ENCODE results near the gene FAM222A. TPM values are rescaled to one million over a fixed set of nuclear protein-coding genes. Genes with fewer than 3 reads are reported as not detected.
A peak's percentile ranks its signal among the peaks of the same experiment; 100 is the strongest.

FAM222A gene
- polyA plus RNA-seq, 1 donor (not counting 4 experiments of a cell fraction or from before 2014, with no cell fraction given): 0.05 TPM

DNA sequence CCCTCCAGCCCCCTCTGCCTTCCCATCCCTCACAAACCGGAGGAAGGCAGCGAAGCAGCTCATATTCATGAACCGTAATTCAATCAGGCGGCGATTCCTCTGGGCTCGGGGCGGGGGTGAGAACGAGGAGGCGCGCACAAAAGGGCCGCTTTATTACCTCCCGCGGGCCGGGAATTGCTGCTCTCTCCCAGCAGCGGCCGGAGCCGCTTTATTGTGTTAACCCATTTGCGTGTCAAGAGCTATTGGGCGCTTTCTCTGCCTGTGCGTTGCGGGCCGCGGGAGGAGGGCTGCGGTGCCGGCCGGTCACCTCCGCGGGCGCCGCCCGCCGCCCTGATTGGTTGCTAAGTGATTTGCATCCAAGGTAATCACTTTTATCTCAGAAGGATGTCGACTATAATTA, 4.8 kb downstream of the FAM222A start:
- Histone ChIP-seq H3K4me2 (ENCODE audit: control insufficient read depth, extremely low read depth, insufficient read depth, low read depth, low read length) (no peak overlapping the region), H3K36me3 (ENCODE audit: control insufficient read depth in 2 of 2, extremely low read depth in 1 of 2, insufficient read depth in 2 of 2, low read length in 2 of 2) (no peaks in the 10 kb centered on the region), H3K4me1 (ENCODE audit: control insufficient read depth, extremely low read depth, insufficient read depth, low read length) (no peaks in the 10 kb centered on the region), H3K9me1 (ENCODE audit: control insufficient read depth, extremely low read depth, insufficient read depth, low read length) (no peaks in the 10 kb centered on the region), H3K79me2 (ENCODE audit: control insufficient read depth, insufficient read depth, low read length) (no peaks in the 10 kb centered on the region), H3K9me3 (ENCODE audit: control insufficient read depth, low read depth, low read length) (no peaks in the 10 kb centered on the region), H4K20me1 (ENCODE audit: control insufficient read depth, extremely low read depth, insufficient read depth, low read length) (peaks cover 6% of the 10 kb centered on the region), H2AFZ (ENCODE audit: control insufficient read depth, low read length) (no peak overlapping the region), H3K27ac (ENCODE audit: control insufficient read depth, insufficient read depth, low read length) (no peak overlapping the region), H3K4me3 (ENCODE audit: control insufficient read depth in 2 of 3, extremely low read depth in 1 of 3, insufficient read depth in 2 of 3, low read depth in 1 of 3, low read length in 3 of 3) (no peak overlapping the region), H3K27me3 (ENCODE audit: control insufficient read depth, extremely low read depth, insufficient read depth, low read length) (peaks cover 65% of the 10 kb centered on the region), H3K9ac (ENCODE audit: control insufficient read depth, extremely low read depth, insufficient read depth, low read length) (no peak overlapping the region)
- DNase-seq (ENCODE audit: low read depth, low spot score) (no peak), FAIRE-seq (no peak)
- TF ChIP-seq, protein P1, sequence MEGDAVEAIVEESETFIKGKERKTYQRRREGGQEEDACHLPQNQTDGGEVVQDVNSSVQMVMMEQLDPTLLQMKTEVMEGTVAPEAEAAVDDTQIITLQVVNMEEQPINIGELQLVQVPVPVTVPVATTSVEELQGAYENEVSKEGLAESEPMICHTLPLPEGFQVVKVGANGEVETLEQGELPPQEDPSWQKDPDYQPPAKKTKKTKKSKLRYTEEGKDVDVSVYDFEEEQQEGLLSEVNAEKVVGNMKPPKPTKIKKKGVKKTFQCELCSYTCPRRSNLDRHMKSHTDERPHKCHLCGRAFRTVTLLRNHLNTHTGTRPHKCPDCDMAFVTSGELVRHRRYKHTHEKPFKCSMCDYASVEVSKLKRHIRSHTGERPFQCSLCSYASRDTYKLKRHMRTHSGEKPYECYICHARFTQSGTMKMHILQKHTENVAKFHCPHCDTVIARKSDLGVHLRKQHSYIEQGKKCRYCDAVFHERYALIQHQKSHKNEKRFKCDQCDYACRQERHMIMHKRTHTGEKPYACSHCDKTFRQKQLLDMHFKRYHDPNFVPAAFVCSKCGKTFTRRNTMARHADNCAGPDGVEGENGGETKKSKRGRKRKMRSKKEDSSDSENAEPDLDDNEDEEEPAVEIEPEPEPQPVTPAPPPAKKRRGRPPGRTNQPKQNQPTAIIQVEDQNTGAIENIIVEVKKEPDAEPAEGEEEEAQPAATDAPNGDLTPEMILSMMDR (optimal IDR thresholded peaks at IDR 0.05 in 1 of 3, IDR thresholded peaks at IDR 0.05 in 1 of 3, conservative IDR thresholded peaks at IDR 0.05 in 1 of 3; ENCODE audit: extremely low read depth in 1 of 3, insufficient read depth in 2 of 3, low read length in 3 of 3): no peak
- TF ChIP-seq EZH2 (IDR thresholded peaks at IDR 0.05; ENCODE audit: low read length): peak; percentile 71
- dilution Hi-C loops (cut with MboI; ENCODE audit: extremely low pct_ligation_motif_present, low sequenced_read_pairs): no loop called here

DNA sequence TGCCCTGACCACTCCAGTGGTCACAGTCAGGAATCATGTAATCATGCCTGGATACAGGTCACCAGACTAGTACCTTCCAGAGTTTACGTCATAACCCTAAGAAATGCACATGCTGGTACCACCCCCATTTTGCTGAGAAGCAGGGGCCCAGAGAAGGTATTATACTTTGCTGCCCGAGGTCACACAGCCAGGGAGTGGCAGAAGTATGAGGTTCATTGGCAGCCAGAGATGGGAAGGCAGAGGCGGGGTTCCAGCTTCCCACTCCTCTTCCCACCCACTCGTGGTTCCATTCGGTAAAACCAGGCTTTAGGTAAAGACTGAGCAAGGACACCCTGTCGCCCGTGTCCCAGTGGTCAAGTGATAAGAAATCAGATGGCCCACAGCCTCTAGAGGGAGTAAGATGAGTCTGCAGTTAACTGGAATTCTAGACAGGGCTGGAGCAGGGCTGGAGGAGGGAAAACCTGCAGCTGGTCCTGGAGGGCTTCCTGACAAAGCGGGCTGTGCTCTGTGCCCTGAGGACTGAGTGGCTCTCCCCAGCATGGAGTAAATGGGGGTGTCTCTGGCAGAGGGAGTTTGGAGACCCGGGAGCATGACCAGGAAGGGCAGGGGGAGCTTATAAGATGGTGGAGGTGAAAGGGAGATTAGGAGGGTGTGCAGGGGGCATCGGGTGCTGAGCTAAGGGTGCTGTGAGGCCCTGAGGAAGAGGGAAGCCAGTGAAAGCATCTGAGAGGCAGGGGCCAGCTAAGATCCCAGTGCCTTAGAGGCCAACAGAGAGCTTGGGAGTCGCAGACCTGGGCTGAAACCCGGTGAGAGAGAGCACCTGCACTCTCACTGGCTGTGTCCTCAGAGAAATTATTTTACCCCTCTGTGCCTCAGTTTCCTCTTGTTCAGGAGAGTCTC, 5.7 kb downstream of the FAM222A start:
- no peaks in the 10 kb centered on the region for H3K9me3 ChIP-seq (ENCODE audit: control insufficient read depth, low read depth, low read length)
- H3K9ac ChIP-seq (ENCODE audit: control insufficient read depth, extremely low read depth, insufficient read depth, low read length): no peak overlapping the region
- H3K27me3 ChIP-seq (ENCODE audit: control insufficient read depth, extremely low read depth, insufficient read depth, low read length): peaks cover 74% of the 10 kb centered on the region
- no peak for FAIRE-seq
- H3K4me3 ChIP-seq (ENCODE audit: control insufficient read depth in 2 of 3, extremely low read depth in 1 of 3, insufficient read depth in 2 of 3, low read depth in 1 of 3, low read length in 3 of 3): no peak overlapping the region
- DNase-seq (ENCODE audit: low read depth, low spot score): no peak
- H3K9me1 ChIP-seq (ENCODE audit: control insufficient read depth, extremely low read depth, insufficient read depth, low read length): no peaks in the 10 kb centered on the region
- no peaks in the 10 kb centered on the region for H3K79me2 ChIP-seq (ENCODE audit: control insufficient read depth, insufficient read depth, low read length)
- no peak overlapping the region for H3K4me2 ChIP-seq (ENCODE audit: control insufficient read depth, extremely low read depth, insufficient read depth, low read depth, low read length)
- no peaks in the 10 kb centered on the region for H3K4me1 ChIP-seq (ENCODE audit: control insufficient read depth, extremely low read depth, insufficient read depth, low read length)
- no peaks in the 10 kb centered on the region for H3K36me3 ChIP-seq (ENCODE audit: control insufficient read depth in 2 of 2, extremely low read depth in 1 of 2, insufficient read depth in 2 of 2, low read length in 2 of 2)
- peaks cover 6% of the 10 kb centered on the region for H4K20me1 ChIP-seq (ENCODE audit: control insufficient read depth, extremely low read depth, insufficient read depth, low read length)
- H2AFZ ChIP-seq (ENCODE audit: control insufficient read depth, low read length): no peak overlapping the region
- no peak for TF ChIP-seq EZH2 (IDR thresholded peaks at IDR 0.05; ENCODE audit: low read length)
- TF ChIP-seq, protein P1 (optimal IDR thresholded peaks at IDR 0.05 in 1 of 3, IDR thresholded peaks at IDR 0.05 in 1 of 3, conservative IDR thresholded peaks at IDR 0.05 in 1 of 3; ENCODE audit: extremely low read depth in 1 of 3, insufficient read depth in 2 of 3, low read length in 3 of 3): peak; percentile 12 to 34 (median 23)
- dilution Hi-C loops (cut with MboI; ENCODE audit: extremely low pct_ligation_motif_present, low sequenced_read_pairs): no loop called here
- no peak overlapping the region for H3K27ac ChIP-seq (ENCODE audit: control insufficient read depth, insufficient read depth, low read length)

Data from keratinocyte (primary cell).